ELF-1 (cell line): ENCODE measurements around the gene TEX29.

ENCODE experiments used
- DNase-seq: peaks from one replicate; pipeline ENCODE4 v3.0.0-alpha.2; 2016; ENCODE audit warnings: low read depth, low spot score

The TEX29 gene

DNA sequence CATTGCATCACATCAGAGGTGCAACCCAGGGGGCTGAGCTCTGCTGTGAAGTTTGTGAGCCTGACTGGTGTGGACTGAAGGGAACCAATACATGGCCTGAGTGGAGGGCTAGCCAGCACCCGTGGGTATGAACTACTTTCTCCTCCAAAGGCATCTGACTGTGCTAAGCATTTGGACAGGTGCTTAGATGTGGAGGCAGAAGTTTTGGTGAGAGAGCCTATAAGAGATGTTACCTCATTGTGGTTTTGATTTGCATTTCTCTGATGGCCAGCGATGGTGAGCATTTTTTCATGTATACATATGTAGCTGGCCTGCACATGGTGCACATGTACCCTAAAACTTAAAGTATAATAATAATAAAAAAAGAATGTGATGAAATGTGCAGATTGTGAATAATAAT is 46.9 kb downstream of the TEX29 start:
- no peak for DNase-seq

DNA sequence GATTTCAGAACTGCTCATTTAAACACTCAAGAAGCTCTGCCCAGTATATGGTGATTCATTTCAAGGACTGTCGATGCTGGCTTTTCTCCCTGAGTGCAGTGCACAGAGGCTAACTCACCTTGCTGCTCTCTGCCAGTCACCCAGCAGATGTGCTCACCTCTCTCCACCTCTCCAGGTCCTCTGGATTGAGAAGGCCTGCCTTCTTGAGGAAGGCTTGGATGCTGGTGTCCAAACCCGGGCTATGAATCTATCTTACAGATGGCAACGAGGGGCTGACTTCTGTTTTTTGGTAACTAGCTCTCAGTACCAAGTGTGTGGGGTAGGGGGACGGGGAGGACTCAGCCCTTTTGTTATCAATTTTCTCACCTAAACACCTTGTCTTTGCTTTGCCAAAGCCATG is 47.6 kb downstream of the TEX29 start:
- no peak for DNase-seq

DNA sequence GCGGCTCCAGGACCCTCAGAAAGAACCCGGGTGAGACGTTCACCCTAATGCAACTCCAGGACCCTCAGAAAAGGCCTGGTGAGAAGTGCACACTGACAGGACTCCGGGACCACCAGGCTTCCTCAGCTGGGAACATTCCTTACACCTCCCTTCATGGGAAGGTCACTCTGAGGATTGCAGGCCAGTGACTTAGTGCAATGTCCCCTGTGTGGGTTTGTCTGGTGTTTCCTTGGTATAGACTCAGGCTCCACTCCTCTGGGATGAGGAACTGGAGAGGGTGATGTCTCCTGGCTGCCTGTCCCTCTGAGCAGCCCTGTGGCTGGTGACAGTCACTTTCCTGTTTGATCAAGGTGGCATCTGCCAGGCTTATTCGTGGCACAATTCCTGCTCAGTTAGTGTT is 49.7 kb downstream of the TEX29 start:
- no peak for DNase-seq

DNA sequence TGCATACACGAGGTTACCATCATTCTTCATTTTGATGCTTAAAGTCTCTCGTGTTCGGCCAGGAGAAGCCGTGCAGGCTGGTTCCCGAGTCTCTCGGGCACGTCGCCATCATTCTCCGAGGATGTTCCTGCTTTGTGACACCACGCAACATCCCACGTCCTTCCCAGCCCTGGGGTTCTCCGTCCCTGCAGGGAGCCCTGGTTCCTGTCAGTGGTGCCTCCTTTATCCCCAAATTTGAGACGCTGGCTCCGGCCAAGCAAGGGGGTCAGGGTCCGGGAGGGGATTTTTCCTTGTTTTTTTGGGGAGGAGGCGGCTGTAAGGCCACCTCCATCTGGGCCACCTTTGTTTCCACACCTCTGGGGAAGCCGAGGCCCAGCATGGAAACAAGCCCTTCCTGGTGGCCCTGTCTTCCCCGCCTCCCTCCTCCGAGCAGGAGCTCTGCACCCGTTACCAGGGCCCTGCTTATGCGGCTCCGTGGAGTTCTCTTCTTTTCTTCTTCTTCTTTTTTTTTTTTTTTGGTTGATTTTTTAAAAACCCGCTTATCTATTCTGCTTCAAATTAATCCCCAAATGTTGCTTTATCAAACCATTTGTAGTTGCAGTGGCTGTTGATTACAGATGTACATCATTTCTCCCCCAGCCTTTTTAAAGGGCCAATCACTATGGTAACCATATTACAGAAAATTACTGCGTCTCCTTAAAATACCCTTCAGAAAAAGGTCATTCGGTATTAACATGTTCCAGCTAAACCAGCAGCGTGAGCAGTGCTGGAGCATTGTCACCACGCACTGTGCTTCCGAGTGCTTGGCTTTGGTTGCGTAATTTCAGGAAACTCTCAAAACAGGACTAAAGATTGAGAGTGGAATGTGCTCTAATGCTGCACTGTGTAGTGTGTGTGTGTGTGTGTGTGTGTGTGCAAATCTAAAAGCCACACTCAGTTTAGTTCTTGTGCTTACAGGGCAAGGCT is 50.4 kb downstream of the TEX29 start:
- no peak for DNase-seq

DNA sequence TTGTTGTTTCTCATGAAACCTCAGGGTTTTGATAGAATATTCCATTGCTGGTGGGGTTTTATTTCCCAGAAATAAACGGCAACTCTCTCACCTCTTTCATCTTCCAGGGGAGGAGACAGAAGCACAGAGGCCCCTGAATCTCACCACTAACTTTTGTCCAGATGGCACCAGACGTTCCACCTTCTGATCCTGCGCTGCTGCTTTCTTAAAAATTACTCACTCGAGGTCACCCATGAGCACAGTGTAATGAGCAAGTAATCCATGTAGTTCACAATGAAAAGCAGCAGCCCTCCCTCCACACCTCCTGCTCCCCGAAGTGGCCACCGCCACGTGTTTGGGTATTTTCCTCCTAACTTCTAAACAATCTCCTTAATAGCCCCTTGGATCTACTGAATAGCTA is 51.3 kb downstream of the TEX29 start:
- DNase-seq: no peak

DNA sequence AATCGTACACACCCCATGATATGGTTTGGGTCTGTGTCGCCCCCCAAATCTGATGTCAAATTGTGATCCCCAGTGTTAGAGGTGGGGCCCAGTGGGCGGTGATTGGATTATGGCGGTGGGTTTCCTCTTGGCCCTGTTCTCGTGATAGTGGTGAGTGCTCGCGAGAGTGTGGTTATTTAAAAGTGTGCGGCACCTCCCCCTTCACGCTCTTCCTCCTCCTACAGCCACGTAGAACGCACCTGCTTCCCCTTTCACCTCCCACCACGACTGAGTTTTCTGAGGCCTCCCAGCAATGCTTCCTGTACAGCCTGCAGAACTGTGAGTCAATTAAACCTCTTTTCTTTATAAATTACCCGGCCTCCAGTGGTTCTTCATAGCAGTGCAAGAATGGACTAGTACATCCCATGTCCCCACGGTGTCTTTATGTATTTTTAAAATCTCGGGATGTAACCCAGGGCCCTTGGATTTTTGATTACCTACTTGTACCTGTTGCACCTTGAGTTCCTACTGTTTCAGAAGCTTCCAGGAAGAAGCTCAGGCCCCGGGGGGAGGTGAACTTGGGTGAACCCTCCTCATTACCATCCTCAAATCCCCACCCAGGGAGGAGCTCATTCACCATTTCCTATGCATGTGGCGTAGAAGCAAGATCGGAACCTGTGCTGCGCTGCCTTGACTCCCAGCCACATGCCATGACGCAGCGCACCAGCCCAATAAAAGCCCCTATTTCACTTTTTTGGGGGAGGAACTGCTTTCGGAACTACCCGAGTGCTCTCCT is 52.4 kb downstream of the TEX29 start:
- DNase-seq: no peak

DNA sequence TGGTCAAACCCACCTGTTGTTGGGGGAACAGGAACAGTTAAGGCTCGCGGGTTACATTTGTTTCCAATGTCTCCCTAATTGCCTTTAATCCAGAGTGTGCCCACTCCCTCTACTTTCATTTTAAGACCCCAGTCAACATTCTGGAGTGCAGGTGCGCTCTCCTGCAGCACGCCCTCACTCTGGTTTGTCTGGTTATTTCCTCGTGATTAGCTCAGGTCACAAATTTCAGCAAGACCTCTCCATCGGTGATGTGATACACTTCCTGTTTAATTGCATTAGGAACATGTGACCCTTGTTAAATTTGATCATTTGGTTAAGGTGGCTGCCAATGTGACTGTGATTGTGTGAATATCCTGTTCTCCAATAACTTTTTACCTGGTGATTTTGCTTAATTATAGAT is 53.0 kb downstream of the TEX29 start:
- no peak for DNase-seq

DNA sequence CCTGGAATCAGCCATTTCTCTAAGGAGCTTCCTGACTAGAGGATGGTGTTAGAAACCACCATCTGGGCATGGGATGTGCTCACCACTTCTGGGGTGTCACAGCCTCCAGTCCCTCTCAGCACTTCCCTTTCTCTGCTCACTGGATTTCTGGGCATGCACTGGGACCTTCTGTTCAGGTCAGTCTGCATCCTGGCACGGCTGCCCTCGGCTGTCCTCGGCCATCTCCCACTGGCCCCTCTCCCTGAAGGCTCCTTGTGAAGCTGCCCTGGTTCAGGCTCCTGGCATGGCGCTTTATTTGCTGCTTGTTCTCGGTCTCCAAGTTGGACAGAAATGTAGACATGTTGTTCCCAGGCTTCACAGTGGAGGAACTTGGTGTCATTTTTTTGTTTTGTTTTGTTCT is 60.0 kb downstream of the TEX29 start:
- no peak for DNase-seq

DNA sequence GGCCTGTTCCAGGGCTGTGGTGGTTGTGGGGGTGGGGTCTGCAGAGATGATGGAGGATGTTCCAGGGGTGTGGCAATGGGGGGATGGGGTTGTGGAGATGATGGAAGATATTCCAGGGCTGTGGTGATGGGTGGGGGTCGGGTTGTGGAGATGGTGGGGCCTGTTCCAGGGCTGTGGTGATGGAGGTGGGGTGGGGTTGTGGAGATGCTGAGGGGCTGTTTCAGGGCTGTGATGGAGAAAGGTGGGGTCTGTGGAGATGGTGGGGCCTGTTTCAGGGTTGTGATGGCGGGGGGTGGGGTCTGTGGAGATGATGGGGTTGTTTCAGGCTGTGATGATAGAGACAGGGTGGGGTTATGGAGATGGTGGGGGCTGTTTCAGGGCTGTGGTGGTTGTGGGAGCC is 62.0 kb downstream of the TEX29 start:
- no peak for DNase-seq

DNA sequence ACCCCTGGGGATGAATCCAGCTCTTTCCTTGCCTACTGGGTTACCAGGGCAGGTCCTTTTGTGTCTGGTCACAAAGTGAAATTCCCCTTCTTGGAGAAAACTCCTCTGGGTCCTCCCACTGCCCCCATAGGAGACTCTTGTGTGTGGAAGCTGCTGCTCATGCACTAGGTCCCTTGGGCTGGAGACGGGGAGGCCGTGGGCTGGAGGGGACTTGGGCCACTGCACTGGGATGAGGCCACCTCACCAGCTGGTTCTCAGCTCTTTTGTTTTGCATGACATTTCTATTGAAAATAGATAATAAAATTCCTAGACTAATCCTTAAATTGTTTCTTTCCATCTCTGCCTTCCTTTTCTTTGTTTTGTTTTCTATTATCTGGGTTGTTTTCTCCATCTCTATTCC is 62.4 kb downstream of the TEX29 start:
- DNase-seq: no peak

DNA sequence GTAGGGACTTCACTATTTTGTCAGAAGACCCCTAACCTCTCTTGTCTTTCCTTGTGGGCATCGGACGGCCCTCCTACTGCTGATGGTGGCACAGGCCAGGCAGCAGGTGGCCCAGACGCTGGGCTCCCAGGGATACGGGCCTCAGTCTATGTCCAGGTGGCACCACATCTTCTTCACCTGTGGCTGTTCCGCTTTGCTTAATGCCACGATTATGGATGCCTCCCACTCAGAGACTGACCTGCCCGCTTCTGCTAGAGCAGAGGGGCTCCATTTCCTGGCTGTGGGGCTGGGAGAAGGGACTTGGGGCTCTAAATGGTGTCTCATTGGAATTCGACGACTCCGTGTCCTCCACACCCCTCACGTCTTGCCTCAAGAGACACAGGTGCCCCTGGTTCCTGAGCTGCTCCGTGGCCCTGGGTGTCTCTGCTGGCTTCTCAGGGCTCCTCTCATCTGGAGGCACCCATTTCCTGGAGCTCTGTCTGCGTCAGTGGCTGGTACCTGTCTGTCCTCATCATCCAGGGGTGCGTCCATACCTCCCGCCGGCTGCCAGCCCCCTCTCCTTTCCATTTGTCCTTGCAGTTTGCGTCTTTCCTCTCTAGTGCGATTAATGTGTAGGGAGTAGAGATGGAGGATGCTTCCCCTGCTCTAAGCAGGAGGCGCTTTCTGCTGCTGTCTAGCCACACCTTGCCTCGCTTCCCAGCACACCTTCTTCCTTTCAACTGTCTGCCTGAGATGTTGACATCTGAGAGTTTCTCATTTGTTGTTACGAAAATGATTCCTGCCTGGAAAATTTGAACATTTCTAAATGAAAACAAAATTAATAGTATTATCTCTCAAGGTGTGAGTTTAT is 63.4 kb downstream of the TEX29 start:
- no peak for DNase-seq

DNA sequence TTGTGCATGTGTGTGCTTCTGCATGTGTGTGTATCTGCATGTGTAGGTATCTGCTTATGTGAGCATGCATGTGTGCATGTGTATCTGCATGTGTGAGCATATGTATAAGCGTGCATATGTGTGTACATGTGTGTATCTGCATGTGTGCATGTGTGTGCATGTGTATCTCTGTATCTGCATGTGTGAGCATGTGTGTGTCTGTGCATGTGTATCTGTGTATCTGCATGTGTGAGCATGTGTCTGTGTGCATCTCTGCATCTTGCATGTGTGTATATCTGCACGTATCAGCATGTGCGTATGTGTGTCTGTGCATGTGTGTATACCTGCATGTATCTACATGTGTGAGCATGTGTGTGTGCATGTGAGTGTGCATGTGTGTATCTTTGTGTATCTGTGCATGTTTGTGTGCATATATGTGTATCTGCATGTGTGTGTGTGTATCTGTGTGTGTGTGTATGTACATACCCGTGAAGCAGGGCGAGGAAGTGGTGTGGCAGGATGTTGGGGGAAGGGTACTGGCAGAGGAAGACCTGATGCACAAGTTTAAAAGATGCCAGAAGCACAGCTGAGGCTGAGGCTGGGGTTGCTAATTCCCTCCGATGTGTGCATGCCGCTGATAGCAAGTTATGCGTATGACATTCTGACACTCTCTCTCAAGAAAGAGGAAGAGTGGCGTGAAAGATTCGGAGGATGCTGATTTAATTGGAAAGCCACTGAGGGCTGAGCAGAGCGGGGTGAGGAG is 64.2 kb downstream of the TEX29 start:
- no peak for DNase-seq

DNA sequence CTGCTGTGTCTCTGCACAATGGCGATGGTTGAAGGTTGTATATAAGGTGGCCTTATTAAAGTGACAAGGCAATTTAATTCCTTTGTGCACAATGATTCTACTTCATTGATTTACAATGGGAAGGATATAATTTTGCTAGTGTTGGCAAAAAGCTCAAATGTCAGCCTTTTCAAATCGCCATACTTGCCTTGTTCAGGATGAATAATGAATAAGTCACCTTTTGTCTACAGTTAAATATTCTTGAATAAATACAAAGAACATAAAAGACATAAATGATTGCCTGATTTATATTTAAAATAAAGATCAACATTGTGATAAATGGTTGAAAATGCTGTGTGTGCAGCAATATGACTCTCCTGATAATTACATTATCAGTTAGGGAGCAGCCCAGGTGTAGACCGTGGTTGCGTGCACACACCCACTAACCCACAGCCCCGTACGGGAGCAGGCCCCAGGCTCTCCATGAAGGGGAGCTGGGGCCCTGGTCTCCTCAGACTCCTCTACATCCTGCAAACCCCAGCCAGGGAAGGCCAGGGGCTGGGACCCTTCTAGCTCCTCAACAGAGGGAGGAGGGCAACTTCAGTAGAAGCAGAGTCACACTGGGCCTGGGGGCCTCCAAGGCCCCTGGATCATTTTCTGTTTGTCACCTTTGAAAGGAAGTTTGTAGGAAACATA is 64.9 kb downstream of the TEX29 start:
- DNase-seq: no peak

DNA sequence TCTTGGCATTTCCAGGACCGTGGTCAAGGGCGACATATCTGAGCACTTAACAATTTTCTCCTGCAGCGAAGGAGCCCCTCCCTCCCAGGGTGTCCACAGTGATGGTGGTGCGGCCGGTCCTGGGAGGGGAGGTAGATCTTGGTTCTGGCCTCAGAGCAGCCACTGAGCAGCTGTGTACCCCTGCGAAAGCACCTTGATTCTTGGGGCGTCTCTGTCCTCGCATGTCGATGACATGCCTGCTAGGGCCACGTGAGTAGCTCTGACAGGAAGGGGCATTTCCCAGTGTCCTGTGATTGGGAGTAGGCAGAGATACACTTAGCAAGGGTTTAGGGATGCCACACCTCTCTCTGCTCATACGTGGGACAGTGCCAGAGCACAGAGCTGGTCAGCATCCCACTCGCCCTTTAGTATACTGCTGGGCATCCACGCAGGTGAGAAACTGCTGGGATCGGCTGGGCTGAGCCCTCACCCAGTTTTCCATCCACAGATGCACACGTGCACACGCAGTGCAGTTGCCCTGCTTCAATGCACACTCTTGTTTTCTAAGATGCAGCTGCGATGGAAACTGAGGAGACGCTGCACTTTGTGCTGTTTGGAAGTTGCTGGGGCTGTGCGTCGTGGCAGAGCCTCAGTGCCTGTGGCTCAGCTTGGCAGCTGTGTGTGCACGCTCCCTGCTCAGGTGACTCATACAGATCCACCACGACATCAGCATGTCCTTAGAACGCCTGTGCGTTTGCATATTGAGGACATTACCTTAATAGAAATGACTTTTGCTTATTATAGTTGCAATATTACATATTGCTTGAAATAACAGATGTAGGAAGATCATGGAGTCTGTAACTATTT is 66.8 kb downstream of the TEX29 start:
- DNase-seq: no peak

DNA sequence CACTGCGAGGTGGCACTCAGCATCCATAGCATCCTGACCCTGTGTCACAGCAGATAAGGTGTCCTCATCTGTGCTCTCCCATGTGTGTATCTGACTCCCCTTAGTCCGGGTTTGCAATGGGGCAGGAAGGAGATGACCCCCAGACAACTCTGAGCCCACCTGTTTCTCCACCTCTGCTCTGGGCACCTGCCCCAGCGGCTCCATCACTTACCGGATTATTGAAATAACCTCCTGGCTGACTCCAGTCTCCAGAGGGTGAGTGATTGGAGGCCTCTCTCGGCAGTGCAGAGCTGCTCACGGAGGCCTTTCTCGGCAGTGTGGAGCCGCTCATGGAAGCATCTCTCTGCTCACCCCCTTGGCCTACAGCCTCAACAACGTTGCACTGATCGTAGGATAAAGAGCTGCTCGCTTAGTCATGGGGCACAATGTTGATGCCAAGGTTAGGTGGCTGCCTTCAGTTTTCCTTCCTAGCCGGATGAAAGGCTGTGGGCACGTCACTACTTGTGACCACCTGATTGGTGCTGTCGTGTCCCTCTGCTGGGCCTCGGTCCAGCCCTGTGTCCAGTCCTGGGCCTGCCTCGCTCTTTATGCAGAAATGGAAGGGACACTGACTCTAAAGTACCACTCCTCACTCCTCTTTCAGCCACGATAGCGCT is 67.6 kb downstream of the TEX29 start:
- DNase-seq: no peak

DNA sequence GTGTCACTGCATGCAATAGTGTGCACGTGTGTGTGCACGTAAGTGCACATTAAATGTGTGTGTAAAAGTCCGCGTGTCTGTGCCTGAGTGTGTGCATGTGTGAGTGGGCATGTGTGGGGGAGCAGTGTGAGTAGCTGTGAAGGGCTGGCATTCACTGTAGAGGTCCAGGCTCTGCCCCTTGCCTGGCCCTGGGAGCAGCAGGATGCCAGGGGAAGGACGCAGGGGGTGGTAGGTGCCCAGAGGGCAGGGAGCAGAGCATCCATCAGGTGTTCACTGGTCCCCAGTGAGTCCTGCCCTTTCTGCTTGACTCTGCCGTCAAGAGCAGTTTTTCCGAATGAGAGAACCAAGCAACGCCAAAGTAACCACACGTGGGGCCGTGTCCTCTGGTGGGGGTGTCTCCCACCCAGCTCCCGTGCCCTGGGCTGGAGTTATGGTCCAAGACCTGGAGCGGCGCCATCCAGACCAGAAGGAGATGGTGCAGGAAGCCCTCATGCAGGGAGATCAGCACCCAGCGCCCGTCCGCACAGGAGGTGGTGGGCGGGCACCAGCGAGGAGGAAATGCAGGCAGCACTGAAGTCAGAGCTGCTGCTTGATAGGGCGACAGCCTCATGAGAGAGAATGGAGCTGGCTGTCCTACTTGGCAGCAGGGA is 68.5 kb downstream of the TEX29 start:
- no peak for DNase-seq

DNA sequence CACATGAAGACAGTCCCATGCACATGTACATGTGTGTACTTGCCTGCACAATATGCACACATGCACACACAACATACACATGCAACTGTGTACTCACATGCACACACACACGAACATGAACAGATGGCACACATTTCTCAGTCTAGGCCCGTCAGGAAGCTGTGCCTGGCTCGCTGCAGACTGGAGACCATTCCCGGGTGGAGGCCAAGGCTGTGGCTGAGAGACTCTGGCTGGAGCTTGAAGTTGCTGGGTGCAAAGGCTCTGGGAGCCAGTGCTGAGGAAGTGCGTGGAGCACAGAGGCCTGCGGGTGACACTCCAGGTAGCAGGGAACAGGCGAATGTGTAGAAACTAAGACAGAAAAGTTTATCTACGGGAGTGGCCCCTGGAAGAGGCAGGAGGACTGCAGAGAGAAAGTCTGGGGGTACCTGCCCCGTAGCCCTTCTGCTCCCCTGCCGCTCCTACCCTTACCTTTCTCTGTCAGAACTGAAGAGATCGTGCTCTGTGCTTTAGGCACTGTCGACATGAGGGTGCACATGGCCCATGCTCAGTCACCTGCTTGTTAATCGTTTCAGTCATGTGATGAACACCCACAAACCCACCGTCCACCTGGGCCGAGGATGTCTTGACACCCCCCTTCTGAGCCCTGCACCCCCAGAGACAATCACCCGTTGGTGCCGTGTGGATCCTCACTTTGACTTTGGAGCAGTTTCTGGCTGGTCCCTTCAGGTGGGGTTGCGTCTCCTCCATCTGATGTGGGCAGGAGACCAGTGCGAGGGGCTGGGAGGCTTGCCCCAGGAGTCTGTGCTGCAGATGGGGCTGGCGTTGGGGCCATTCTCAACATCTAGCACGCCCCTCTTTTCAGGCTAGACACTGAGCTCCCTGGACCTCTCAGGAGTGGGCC is 69.4 kb downstream of the TEX29 start:
- no peak for DNase-seq
